NCI-H1417 (cell line): ENCODE results near the gene ATOH1.

ENCODE experiments used
- DNase-seq, 3 experiments: peaks; one replicate each; lab custom pipeline; 2025; lab: John Stamatoyannopoulos, UW

Gene ATOH1

DNA sequence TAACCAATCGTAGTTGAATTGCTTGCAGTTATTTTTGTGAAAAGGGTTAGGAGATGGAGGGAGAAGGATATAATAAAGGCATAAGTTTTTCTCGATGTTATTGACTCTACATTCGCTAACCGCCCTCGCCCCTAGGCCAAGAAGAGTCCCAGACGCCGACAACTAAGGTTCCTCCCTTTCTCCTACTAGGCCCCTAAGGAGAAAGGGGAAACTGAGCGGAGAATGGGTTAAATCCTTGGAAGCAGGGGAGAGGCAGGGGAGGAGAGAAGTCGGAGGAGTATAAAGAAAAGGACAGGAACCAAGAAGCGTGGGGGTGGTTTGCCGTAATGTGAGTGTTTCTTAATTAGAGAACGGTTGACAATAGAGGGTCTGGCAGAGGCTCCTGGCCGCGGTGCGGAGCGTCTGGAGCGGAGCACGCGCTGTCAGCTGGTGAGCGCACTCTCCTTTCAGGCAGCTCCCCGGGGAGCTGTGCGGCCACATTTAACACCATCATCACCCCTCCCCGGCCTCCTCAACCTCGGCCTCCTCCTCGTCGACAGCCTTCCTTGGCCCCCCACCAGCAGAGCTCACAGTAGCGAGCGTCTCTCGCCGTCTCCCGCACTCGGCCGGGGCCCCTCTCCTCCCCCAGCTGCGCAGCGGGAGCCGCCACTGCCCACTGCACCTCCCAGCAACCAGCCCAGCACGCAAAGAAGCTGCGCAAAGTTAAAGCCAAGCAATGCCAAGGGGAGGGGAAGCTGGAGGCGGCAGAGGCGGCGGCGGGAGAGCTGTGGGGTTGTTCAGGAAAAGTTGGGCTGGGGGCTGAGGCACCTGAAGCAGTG lies 5.9 kb downstream of the ATOH1 start:
- no peak for DNase-seq

DNA sequence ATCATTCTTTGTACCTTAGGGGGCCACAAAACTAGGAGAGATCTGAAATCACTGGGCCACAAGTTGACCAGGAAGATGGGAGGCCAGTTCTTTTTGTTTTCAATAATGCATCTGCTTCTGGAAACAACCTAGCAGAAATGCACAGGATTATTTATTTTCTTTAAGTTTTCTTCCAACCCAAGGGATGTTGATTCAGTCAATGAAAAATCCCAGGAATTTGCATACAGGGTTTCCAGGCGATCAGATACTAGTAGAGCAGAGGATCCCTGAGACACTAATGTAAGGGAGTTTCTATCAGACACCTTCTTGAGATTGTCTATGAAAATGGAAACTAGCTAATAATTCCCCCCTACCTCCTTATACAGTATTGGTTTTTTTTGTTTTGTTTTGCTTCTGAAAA lies 7.4 kb downstream of the ATOH1 start:
- no peak for DNase-seq

DNA sequence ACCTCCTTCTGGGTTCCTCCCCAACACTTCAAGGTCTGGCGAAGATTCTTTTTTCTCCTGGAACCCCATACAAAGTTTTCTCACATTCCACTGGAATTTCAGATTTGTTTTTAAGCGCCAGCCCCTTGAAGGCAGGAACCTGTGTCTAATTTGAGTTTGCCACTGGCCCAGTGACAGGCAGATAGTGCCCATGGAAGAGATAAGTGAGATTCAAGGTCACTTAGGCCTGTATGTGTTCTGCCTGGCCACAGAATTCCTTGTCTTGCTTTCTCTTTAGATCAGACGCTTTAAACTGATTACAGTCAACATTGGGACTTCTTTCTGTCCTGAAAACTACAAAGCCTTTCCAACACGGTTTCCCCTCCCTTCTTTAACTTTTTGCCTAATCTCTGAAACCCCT lies 11.2 kb downstream of the ATOH1 start:
- no peak for DNase-seq

DNA sequence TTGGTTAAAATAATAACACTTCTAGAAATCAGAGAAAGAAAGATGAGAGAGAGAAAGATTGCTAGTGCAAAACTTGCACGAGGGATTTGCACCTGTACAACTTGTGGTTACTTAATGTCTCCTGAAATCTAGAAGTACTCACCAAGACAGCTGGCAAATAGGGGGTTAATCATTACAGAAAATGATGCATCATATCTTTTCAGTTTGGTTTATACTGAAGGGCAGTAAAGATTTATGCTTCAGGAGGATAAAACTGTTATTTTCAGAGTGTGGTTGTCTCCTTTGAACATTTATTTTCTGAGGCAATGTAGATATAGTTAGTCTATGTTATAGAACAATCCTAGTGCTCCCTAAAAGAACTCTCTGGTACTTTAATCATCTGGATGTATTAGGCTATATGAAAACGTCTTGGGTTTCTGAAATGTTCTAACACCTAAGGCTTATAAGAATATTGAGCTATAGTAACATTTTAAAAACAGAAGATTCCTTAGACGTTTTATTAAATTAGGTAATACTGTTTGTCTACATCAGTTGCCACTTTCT lies 13.3 kb downstream of the ATOH1 start:
- DNase-seq = no peak

DNA sequence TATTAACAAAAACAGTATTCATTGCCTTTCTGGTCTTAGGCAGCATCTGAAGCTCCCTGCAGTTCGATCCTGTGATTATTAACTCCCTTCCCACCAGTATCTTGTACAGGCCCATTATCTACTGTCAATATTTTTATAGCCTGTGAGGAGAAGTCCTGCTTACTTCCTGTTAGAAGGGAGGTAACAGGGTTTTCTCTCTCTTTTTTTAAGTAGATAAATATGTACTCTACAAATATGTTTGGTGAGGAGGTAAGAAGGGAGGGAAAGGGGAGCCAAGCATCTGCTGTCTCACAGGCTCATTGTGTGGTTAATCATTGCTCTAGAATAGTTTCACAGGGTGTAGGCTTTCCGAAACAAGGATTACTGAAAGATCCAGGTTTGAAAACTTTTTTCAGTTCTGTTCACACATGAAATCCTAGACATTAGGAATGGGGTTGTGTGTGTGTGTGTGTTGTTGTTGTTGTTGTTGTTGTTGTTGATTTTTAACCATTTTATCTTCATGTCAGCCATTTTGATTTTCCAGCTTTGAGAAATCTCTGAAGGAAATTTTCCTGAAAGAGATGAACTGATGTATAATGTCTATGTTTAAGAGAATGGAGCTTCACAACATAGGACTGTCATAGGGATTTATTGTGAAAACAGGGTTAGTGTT lies 14.2 kb downstream of the ATOH1 start:
- DNase-seq = peak in 2 of 3 experiments; percentile 12 to 52

DNA sequence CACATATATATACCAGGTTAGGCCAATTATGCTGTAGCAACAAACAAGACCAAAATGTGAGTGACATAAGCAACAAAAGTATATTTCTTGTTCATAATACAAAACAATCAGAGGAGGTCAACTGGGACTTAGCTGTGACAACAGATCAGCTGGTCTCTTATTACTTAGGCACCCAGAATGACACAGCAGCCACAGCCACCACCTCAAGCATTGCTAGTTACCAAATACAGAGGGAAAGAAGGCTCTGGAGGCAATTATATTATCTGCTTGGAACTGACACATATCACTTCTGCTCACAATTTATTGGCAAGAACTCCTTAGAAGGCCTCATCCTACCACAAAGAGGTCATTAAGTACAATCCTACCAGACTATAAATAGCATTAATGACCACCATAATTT lies 15.2 kb downstream of the ATOH1 start:
- no peak for DNase-seq

DNA sequence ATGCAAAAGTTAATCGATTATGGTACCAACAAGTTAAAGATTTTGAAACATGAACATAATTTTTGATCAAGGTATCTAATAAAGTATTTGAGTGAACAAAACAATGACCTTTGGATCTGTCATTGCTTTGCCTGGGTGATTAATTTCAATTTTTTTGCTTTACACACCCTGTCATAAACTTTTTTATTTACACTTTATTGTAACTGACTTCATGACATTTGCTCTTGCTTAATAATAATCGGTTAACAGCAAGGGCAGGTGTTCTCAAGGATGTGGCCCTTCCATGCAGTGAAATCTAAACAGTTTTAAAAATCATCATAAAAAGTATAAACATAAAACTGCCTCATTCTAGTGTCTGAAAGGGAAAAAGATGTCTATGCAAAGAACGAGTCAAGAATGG lies 24.1 kb downstream of the ATOH1 start:
- peak in 1 of 3 experiments; percentile 4 for DNase-seq

DNA sequence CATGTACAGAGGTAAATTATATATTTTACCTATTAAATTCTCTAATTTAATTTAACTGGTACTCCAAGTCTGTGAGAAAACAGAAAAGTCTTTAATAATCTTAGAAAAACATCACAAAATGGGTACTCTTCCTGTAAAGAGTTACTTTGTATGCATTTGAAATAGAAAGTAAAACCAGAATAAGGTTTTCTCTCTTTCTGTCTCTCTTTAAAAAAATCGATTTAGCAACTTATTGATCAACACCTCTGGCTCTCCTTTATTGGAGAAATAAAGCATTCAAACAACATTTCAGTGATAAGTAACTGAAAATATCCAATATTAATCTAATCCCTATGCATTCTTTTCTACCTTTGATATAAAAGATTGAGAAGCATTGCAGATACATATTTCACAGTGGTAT lies 27.4 kb downstream of the ATOH1 start:
- no peak for DNase-seq

DNA sequence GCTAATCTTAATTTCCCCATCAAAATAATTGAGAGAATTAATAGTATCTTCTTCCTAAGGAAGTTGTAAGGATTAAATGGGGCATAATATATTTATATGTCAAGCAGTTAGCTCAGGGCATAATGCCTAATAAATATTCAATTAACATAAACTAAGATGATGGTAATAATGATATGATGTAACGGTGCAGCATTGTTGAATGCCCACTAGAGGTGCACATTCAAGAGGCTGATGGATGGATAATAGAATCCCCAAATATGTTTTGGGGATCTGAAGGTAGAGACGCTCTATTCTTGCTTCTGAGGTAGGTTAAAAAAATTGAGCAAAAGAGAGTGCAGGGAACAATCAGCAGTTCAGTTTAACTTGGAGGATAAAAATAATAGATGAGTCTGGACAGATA lies 37.1 kb downstream of the ATOH1 start:
- DNase-seq = no peak

DNA sequence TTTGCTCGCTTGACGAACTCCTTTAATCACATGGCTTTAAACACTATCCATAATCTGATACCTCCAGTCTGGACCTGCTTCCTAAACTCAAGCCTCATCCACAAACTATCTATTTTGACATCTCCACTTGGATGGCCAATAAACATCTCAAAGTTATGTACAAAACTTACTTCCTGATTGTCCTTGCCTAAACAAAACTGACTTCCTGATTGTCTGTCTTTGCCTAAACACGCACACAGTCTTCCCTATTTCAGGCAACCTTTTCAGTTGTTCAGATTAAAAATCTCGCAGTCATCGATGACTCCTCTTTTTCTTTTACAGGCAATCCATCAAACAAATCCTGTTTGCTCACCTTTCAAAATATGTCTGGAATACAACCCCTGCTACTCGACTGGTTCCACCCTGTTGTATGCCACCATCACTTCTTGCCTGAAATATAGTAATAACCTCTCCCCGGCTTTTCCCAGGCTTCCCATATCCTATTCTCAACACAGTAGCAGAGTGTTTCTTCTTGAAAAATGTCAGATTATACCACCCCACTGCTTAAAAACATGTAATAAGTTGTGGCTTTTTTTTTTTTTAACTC lies 39.0 kb downstream of the ATOH1 start:
- DNase-seq = no peak

DNA sequence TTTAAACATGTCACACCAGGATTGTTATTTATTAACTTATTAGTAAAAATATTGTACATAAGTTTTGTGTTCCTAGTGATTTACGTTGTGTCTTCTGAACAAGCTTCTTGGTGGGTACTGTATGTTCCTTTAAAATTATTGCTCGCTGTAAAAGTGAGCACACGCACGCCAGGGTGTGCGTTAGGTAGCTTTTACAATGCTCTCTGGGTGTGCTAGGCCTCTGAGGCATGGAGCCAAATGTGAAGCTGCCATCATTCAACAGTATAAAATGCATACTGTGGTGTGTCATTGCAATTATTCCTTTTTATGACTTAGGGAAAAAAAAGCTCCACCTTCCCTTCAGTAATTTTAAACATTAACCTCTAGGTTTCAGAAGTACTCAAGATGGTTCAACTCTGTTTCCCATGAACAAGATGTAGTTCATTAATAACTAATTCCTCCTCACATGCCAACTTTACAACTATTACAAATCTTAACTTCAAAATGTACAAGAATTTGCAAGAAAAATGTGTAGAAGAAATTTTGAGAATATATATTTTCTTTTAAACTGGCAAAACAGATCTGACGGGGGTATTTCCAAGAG lies 42.4 kb downstream of the ATOH1 start:
- DNase-seq = no peak

DNA sequence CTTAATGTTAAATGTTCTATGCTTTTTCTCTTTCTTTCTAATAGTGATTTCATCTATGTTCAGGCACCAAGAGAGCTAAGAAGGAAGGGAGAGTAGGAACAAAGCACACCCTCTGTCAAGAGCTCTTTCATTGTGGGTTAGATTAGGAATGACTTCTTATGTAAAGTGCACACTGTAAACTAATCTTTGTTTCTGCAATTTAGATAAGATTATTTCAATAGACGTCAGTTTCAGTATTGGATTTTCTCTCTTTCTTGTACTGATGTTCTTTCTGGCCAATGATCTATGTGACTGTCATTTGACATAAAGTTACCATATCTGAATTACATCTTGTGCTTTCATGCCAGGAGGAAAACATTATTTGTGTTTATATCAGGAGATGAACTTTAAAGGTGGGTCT lies 48.2 kb downstream of the ATOH1 start:
- no peak for DNase-seq

DNA sequence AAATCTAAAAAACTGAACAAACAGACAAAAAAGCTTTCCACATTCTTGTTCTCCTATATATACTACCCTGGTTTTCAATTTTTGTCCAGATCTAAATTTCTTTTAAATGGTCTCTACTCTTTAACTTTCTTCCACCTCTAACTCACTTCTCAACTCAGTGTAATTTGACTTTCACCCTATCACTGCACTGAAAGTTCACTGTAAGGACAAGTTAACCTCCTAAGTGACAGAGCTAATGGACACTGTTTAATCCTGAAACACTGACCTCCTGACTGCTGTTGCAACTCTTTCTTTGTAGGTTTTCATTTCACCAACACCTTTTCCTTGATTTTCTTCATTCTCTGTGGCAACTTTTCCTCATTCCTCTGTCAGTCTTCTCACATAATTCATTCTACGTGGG lies 50.0 kb downstream of the ATOH1 start:
- DNase-seq = no peak

DNA sequence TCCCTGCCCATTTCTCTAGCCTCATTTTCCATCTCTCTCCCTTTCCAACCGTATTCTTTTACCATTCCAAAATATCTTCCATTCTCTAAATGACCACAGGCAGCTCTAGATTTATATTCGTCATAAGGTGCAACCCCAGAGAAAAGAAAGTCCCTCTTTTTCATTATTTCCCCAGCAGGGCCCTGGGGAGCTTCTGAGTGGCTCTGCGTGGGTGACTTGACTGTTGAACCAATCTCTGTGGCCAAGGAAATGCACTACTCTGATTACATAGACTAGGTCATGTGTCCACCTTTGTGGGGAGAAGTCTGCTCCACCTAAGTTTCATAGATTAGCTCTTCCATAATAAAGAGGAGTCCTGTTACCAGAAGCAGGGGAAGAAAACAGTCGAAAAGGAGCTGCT lies 51.4 kb downstream of the ATOH1 start:
- DNase-seq = no peak
